Astrocyte (in vitro differentiated cells and primary cell): Measurements from ENCODE around the gene MDFI. TPM values are rescaled to one million over a fixed set of nuclear protein-coding genes. Genes with fewer than 3 reads are reported as not detected.
A peak's percentile ranks its signal among the peaks of the same experiment; 100 is the strongest.

Source experiments
- DNase-seq: peaks from one replicate; pipeline ENCODE4 v3.0.0-alpha.2; 2010; ENCODE audit warnings: low read depth
- FAIRE-seq: peaks from 2 replicates; lab custom pipeline; 2011; peaks lifted over from hg19 to GRCh38; lab: Jason Lieb, UNC
- H2AFZ ChIP-seq: 2 replicates; pipeline ENCODE4 v1.6.0; 2012; ENCODE audit warnings: low read depth, low read length, inconsistent platforms
- H3K27ac ChIP-seq: 2 replicates; pipeline ENCODE4 v1.5.1; 2011; ENCODE audit warnings: low read depth, low read length, inconsistent platforms
- H3K27me3 ChIP-seq: 2 replicates; pipeline ENCODE4 v1.6.0; 2011; ENCODE audit warnings: low read length, inconsistent platforms; ENCODE audit not compliant: insufficient read depth
- H3K36me3 ChIP-seq: 2 replicates; pipeline ENCODE4 v1.5.1; 2011; ENCODE audit warnings: low read length, inconsistent platforms; ENCODE audit not compliant: insufficient read depth
- H3K4me1 ChIP-seq: 2 replicates; pipeline ENCODE4 v1.5.1; 2011; ENCODE audit warnings: low read length, inconsistent platforms; ENCODE audit not compliant: insufficient read depth
- H3K4me2 ChIP-seq: 2 replicates; pipeline ENCODE4 v1.6.0; 2012; ENCODE audit warnings: low read length, inconsistent platforms
- H3K4me3 ChIP-seq: 2 replicates; pipeline ENCODE4 v1.5.1; 2011; ENCODE audit warnings: low read depth, mild to moderate bottlenecking, low read length, inconsistent platforms; ENCODE audit not compliant: insufficient read depth
- H3K79me2 ChIP-seq: 2 replicates; pipeline ENCODE4 v1.6.0; 2012; ENCODE audit warnings: mild to moderate bottlenecking, low read length, inconsistent platforms; ENCODE audit not compliant: insufficient read depth
- H3K9ac ChIP-seq: 2 replicates; pipeline ENCODE4 v1.6.0; 2012; ENCODE audit warnings: mild to moderate bottlenecking, low read length, inconsistent platforms
- H3K9me3 ChIP-seq: 2 replicates; pipeline ENCODE4 v1.5.1; 2012; ENCODE audit warnings: low read depth, mild to moderate bottlenecking, low read length, inconsistent platforms; ENCODE audit not compliant: insufficient read depth
- H4K20me1 ChIP-seq: 2 replicates; pipeline ENCODE4 v1.6.0; 2012; ENCODE audit warnings: low read length, inconsistent platforms; ENCODE audit not compliant: insufficient read depth
- H3K27ac Mint-ChIP-seq: one replicate; pipeline ENCODE4 v1.8.0; 2021; ENCODE audit warnings: mild to moderate bottlenecking, mixed read lengths; ENCODE audit not compliant: unreplicated experiment
- H3K27me3 Mint-ChIP-seq: one replicate; pipeline ENCODE4 v1.8.0; 2021; ENCODE audit warnings: low read depth, mixed read lengths; ENCODE audit not compliant: unreplicated experiment
- H3K36me3 Mint-ChIP-seq: one replicate; pipeline ENCODE4 v1.8.0; 2021; ENCODE audit warnings: low read depth, mixed read lengths; ENCODE audit not compliant: unreplicated experiment
- H3K4me1 Mint-ChIP-seq: one replicate; pipeline ENCODE4 v1.8.0; 2021; ENCODE audit warnings: low read depth, mixed read lengths; ENCODE audit not compliant: unreplicated experiment
- H3K4me3 Mint-ChIP-seq: one replicate; pipeline ENCODE4 v1.8.0; 2021; ENCODE audit warnings: mild to moderate bottlenecking, moderate library complexity, mixed read lengths; ENCODE audit not compliant: unreplicated experiment
- H3K9me3 Mint-ChIP-seq: one replicate; pipeline ENCODE4 v1.8.0; 2021; ENCODE audit warnings: mild to moderate bottlenecking, mixed read lengths; ENCODE audit not compliant: unreplicated experiment
- CTCF ChIP-seq: IDR thresholded peaks from 2 replicates; pipeline ENCODE4 v1.5.1; 2011; ENCODE audit warnings: low read depth, mild to moderate bottlenecking, inconsistent platforms, low read length, moderate library complexity; ENCODE audit not compliant: insufficient read depth
- EZH2 ChIP-seq: IDR thresholded peaks from 2 replicates; pipeline ENCODE4 v1.6.1; 2012; ENCODE audit warnings: mild to moderate bottlenecking, low read length, inconsistent platforms; ENCODE audit not compliant: insufficient read depth
- total RNA-seq: library from RNA; stranded (reverse); gene quantifications from 2 replicates; pipeline ENCODE4 v1.2.1, GENCODE V29; 2021

MDFI gene
- total RNA-seq, 1 donor from 2014 or later, result 144 TPM

GRCh38 chr6:41602864-41603608 is 35.2 kb upstream of the MDFI start:
- H3K27me3 ChIP-seq, result no peaks in the 10 kb centered on the region
- H2AFZ ChIP-seq, result peak overlapping the region; percentile 48
- Mint-ChIP-seq H3K36me3 (peaks cover 4% of the 10 kb centered on the region), H3K4me3 (peak overlapping the region; percentile 56), H3K27me3 (peaks cover 4% of the 10 kb centered on the region), H3K27ac (peak overlapping the region; percentile 44), H3K9me3 (no peaks in the 10 kb centered on the region), H3K4me1 (peaks cover 5% of the 10 kb centered on the region)
- peak overlapping the region; percentile 49 for H3K9ac ChIP-seq
- FAIRE-seq, result no peak
- H3K9me3 ChIP-seq, result no peaks in the 10 kb centered on the region
- H3K27ac ChIP-seq, result no peak overlapping the region
- no peak overlapping the region for H3K4me3 ChIP-seq
- no peaks in the 10 kb centered on the region for H3K36me3 ChIP-seq
- TF ChIP-seq EZH2 (no peak), CTCF (peak; percentile 86)
- H3K4me2 ChIP-seq, result peak overlapping the region; percentile 85
- H3K79me2 ChIP-seq, result no peaks in the 10 kb centered on the region
- no peaks in the 10 kb centered on the region for H3K4me1 ChIP-seq
- H4K20me1 ChIP-seq, result no peaks in the 10 kb centered on the region
- peak; percentile 70 for DNase-seq

GRCh38 chr6:41604006-41604405 is 34.3 kb upstream of the MDFI start:
- H4K20me1 ChIP-seq, result no peaks in the 10 kb centered on the region
- Mint-ChIP-seq H3K4me1 (peaks cover 5% of the 10 kb centered on the region), H3K36me3 (peaks cover 4% of the 10 kb centered on the region), H3K27ac (no peak overlapping the region), H3K9me3 (no peaks in the 10 kb centered on the region), H3K4me3 (no peak overlapping the region), H3K27me3 (peaks cover 9% of the 10 kb centered on the region)
- no peaks in the 10 kb centered on the region for H3K79me2 ChIP-seq
- H3K9ac ChIP-seq, result no peak overlapping the region
- no peaks in the 10 kb centered on the region for H3K36me3 ChIP-seq
- no peaks in the 10 kb centered on the region for H3K4me1 ChIP-seq
- peak overlapping the region; percentile 10 for H2AFZ ChIP-seq
- H3K27me3 ChIP-seq, result no peaks in the 10 kb centered on the region
- no peak overlapping the region for H3K4me2 ChIP-seq
- H3K27ac ChIP-seq, result no peak overlapping the region
- no peaks in the 10 kb centered on the region for H3K9me3 ChIP-seq
- FAIRE-seq, result no peak
- DNase-seq, result no peak
- no peak overlapping the region for H3K4me3 ChIP-seq
- no peak for TF ChIP-seq CTCF
- TF ChIP-seq EZH2, result no peak

- Histone ChIP-seq H2AFZ (no peak overlapping the region), H3K9ac (no peak overlapping the region), H3K79me2 (no peaks in the 10 kb centered on the region), H3K27ac (no peak overlapping the region), H3K27me3 (no peaks in the 10 kb centered on the region), H3K4me1 (no peaks in the 10 kb centered on the region), H4K20me1 (no peaks in the 10 kb centered on the region), H3K9me3 (no peaks in the 10 kb centered on the region), H3K4me2 (no peak overlapping the region), H3K4me3 (no peak overlapping the region), H3K36me3 (no peaks in the 10 kb centered on the region)
- DNase-seq, result no peak
- peaks cover 9% of the 10 kb centered on the region for H3K27me3 Mint-ChIP-seq
- TF ChIP-seq EZH2 (no peak), CTCF (no peak)
- peaks cover 5% of the 10 kb centered on the region for H3K4me1 Mint-ChIP-seq
- H3K9me3 Mint-ChIP-seq, result peaks cover under 1% of the 10 kb centered on the region
- H3K27ac Mint-ChIP-seq, result no peak overlapping the region
- peaks cover 4% of the 10 kb centered on the region for H3K36me3 Mint-ChIP-seq
- no peak for FAIRE-seq
- H3K4me3 Mint-ChIP-seq, result no peak overlapping the region
Observed at GRCh38 chr6:41605649-41606048, 32.6 kb upstream of the MDFI start.
